CD1c-positive myeloid dendritic cell (primary cell): Measurements from ENCODE around the gene TNC.
A peak's percentile ranks its signal among the peaks of the same experiment; 100 is the strongest.

Experiments used
- DNase-seq: peaks from one replicate; pipeline ENCODE4 v3.0.0-alpha.2; 2016; ENCODE audit errors: extremely low spot score

Gene TNC

DNA sequence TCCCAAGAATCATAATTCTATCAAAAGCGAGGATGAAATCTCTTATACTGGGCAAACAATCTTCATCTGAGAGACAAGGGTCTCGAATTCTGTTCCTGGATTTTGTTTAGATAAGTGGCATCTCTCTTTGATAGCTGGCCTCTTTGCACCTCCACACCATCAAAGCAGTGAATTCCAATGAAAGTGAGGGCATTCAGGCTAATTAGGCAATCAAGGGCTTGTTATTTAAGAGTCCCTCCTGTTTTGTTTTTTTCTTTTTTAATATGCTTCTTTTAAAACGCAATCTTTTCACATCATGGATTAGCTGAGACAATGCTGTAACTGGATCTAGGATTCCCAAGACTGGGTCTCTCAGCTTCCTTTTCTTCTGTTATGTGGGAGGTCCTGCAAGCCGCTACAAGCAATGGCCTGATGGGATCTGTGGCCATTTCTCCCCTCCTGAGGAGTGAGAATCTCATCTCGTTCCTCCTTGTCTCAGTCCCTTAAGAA lies 67.9 kb downstream of the TNC start:
- no peak for DNase-seq

- no peak for DNase-seq
Measured at GRCh38 chr9:115046824-115047223, 71.1 kb downstream of the TNC start.

DNA sequence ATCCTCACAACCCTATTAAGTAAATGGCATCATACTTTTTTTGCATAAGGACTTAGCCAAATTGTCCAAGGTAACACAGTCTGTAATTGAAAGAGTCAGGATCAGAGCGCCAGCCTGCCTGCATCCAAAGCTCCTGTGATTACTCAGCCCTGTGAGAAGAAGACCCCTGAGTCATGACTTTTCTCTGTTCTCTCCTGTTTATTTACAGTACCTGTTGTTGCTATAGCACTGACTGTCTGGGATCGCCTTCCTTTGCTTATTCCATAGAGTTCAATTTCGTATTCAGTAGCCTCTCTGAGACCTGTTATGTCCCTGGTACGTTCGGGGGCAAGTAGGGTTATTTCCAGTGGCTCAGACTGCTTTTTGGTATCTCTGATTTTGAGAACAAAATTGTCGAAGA lies 71.8 kb downstream of the TNC start:
- no peak for DNase-seq

GRCh38 chr9:115043632-115044031 lies 74.3 kb downstream of the TNC start:
- DNase-seq, result no peak

- peak; percentile 90 for DNase-seq
Measured at GRCh38 chr9:115042781-115043509, 75.0 kb downstream of the TNC start.

- peak; percentile 35 for DNase-seq
Measured at GRCh38 chr9:115039516-115040120, 78.3 kb downstream of the TNC start.

DNA sequence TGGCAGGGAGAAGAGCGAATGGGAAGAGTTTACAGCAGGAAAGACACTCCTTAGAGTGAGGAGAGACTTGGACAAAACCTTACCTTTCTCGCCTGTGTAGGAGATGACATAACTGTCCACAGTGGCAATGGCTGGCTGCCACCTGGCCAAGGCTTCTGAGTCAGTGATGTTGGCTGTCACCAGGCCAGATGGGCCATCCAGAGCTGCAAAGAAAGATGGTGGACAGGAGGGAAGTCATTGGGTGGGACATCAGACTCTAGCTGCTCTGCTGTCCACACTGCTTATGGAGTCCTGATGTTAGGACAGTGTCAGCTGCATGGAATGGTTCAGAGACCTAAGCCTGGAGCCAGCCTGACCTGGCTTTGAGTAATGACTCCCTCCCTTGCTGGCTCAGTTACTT lies 79.8 kb downstream of the TNC start:
- DNase-seq, result no peak

DNA sequence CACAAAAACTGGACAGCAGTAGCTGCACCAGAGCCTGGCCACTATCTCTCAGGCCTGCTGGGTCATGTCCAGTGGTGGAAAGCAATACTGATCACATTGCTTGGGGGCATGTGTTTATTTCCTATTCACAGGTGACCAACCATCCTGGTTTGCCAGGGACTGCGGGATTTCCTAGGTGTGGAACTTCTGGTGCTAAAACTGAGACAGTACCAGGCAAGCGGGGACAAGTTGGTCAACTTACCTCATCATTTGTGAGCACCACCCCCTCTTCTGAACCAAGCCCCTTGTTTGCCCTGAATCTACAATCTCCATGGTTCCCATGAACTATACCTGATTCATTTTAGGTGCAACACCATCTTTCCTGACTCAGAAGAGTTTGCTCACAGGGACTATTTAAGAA lies 81.3 kb downstream of the TNC start:
- DNase-seq, result no peak

GRCh38 chr9:115035841-115036612 lies 81.9 kb downstream of the TNC start:
- DNase-seq, result peak; percentile 87

- no peak for DNase-seq
Measured at GRCh38 chr9:115034801-115035200, 83.2 kb downstream of the TNC start.

DNA sequence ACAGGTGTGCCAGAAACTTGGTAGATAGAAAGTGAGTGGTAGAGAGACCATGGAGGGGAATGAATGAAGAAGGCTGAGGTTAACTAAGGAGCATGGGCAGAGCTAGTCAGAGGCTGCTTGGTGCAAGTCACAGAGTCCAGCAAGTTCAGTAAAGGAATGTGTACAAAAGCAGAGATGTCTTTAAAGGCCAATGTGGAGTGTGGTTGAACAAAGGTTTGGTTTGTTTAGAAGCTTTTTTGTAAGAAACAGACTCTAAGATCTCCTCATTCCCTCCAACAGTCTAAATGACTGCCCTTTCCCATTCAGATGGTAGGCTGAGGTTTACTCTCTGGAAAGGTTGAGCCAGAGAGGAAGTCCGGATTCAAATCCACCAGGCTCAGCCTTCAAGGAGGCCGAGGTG lies 84.2 kb downstream of the TNC start:
- no peak for DNase-seq

DNA sequence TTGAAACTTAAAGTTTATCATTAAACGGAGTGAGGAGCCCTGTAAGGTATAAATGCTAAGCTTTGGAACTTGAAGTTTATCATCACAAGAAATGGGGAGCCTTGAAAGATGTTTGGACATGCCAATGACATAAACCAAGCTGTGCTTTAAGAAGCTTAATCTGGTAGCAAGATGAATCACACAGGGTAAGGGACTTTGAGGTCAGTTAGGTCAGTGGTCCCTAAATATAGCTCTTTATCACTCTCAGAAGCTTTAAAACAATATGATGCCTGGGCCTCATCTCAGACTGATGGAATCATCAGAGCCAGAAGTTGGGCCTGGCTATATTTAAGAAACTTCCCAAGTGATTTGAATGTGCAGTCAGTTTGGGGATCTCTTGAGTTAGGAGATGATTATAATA lies 85.7 kb downstream of the TNC start:
- DNase-seq, result no peak

DNA sequence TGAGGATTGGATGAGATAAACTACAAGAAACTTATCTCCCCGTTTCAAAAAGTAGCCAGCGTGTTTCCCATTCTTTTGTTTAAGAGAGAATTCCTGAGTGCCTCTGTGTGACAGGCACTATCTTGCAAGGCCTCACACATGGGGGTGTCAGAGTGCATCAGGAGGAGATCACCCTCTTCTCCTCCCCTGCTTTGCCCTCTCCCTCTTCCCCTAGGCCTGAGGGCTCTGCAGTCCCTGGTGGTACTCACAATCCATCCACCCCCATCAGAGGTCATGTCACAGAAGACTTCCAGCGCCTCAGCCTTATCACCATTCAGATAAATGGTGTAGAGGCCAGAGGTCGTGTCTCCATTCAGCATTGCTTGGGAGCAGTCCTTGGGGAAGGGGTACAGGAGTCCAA lies 88.0 kb downstream of the TNC start:
- no peak for DNase-seq

DNA sequence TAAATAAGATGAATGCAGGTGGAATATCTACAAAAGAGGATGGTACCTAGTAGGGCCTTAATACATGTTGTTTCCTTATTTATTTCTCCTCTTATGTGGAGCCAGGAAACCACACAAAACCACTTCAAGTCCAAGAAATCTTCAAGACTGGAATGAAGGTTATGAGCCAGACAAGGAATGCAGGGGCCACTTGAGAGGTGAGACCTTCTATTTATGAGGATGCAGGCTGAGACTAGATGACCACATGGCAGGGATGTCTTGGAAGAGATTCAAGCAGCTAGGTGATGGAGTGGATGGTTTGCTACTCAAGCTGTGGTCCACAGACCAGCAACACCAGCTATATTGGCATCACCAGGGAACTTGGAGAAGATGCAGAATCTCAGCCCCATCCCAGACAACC lies 92.2 kb downstream of the TNC start:
- DNase-seq, result no peak

DNA sequence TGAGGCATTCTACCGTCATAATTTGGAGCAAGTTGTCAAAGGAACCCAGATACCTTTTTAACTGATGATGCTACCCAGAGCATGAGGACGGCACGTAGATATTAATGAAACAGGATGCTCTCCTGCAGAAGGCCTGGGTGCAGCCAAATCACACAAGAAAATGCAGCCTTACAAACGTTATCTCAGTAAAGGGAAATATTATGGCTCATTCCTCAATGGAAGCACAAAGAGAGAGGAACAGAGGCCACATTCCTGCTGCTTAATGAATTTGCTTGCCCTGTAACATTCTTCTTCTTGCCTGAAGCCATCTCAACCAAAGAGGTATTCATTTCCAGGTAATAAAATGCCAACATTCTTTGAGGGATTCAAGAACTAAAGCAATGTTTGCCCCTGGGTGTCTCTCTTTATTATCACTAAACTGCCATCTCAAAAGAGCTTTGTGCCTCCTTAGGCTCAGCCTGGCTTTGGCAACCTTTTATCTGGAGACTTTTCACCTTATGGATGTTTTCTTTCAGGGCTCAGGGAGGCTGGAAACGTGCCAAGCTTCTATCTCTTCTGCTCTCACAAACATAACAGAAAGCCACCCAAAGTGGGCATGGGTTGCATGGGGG lies 92.9 kb downstream of the TNC start:
- no peak for DNase-seq

DNA sequence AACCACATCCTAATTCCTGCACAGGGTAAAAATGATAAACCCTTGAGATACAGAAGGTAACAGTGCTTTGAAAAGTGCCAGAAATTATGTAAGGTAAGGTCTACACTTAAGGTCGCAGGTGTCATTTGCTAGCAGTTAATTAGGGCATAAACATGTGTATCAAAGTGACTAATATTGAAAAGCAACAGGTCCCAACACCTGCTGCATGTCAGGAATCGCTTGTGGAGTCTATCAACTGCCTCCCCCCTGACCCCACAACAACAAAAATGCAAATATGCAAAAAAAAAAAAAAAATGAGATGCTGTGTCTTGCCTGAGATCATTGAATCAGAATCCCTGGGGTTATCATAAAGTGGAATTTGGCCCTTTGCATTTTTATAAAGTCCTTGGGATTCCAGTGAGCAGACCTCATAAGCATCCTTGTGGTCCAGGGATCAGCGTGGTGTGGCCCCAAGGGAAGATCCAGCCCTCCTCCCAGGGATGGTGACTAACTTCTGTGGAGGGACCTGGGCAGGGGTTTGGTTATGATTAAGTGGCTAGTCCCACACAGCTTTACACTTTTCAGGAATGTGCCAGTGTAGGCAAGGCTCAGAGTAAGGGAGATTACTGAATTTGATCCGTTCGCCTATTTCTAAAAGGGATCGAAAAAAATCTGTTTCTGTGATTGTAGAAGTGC lies 95.1 kb downstream of the TNC start:
- DNase-seq, result no peak

GRCh38 chr9:115018547-115019435 lies 99.2 kb downstream of the TNC start:
- DNase-seq, result no peak

DNA sequence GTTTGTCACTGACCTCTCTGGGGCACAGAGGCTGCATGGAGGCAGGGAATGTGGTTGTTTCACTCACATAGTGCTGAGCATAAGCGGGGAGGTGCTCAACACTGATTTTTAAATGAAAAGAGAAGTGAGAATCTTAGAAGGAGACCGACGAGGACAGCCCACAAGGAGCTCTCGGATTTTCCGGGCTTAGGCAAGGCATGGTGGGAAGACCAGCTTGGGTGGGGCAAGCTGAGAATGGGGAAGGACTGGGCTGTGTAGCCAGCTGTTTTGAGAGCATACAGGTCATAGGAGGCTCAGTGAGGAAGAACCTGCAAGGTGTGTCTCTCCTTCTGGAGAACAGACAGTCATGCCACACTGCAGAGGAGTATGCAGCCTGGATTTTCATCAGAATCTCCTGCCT lies 101.6 kb downstream of the TNC start:
- peak; percentile 92 for DNase-seq

- peak; percentile 20 for DNase-seq
Measured at GRCh38 chr9:115015018-115015635, 102.8 kb downstream of the TNC start.

DNA sequence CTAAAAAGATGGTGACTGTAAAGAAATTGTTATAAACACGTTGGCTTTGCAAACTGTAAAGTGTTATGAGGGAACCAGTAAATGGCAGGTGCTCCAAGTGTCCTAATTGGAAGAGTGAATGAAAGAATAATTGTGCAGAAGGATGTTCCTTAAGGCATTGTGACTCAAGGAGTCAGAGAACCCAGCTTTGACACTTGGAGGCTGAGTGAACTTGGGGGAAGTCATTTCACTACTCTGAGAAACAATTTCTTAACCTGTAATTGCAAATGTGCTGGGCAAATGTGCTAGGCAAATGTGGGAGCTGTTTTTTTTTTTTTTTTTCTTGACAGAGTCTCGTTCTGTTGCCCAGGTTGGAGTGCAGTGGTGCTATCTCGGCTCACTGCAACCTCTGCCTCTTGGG lies 103.5 kb downstream of the TNC start:
- DNase-seq, result peak; percentile 15
